ENCODE results near the gene ERG.
A peak's percentile ranks its signal among the peaks of the same experiment; 100 is the strongest.

Gene ERG

GRCh38 chr21:38367646-38368045 is 130.6 kb downstream of the ERG start:
- H3K27me3 ChIP-seq (ENCODE audit: control insufficient read depth, insufficient read depth, low read length) = peaks cover 21% of the 10 kb centered on the region
- H3K4me1 ChIP-seq (ENCODE audit: control insufficient read depth, insufficient read depth, low read length) = no peaks in the 10 kb centered on the region
- H3K4me3 ChIP-seq (ENCODE audit: low read length) = no peak overlapping the region
- no peaks in the 10 kb centered on the region for H3K36me3 ChIP-seq (ENCODE audit: insufficient read depth, low read length)
- no peak overlapping the region for H3K4me2 ChIP-seq (ENCODE audit: low read length)
- H3K9ac ChIP-seq (ENCODE audit: low read depth, low read length) = no peak overlapping the region
- no peaks in the 10 kb centered on the region for H3K9me3 ChIP-seq (replicated peaks; ENCODE audit: low read length)

- Histone ChIP-seq H3K4me1 (ENCODE audit: control insufficient read depth, insufficient read depth, low read length) (no peaks in the 10 kb centered on the region), H3K9me3 (replicated peaks; ENCODE audit: low read length) (no peaks in the 10 kb centered on the region), H3K36me3 (ENCODE audit: insufficient read depth, low read length) (no peaks in the 10 kb centered on the region), H3K9ac (ENCODE audit: low read depth, low read length) (no peak overlapping the region), H3K4me2 (ENCODE audit: low read length) (no peak overlapping the region), H3K4me3 (ENCODE audit: low read length) (no peak overlapping the region), H3K27me3 (ENCODE audit: control insufficient read depth, insufficient read depth, low read length) (peaks cover 34% of the 10 kb centered on the region)
Measured at GRCh38 chr21:38365521-38365920, 132.8 kb downstream of the ERG start.

GRCh38 chr21:38363693-38364092 is 134.6 kb downstream of the ERG start:
- no peak overlapping the region for H3K4me3 ChIP-seq (ENCODE audit: low read length)
- no peaks in the 10 kb centered on the region for H3K36me3 ChIP-seq (ENCODE audit: insufficient read depth, low read length)
- no peak overlapping the region for H3K9ac ChIP-seq (ENCODE audit: low read depth, low read length)
- no peak overlapping the region for H3K4me2 ChIP-seq (ENCODE audit: low read length)
- no peaks in the 10 kb centered on the region for H3K4me1 ChIP-seq (ENCODE audit: control insufficient read depth, insufficient read depth, low read length)
- no peaks in the 10 kb centered on the region for H3K9me3 ChIP-seq (replicated peaks; ENCODE audit: low read length)
- peaks cover 41% of the 10 kb centered on the region for H3K27me3 ChIP-seq (ENCODE audit: control insufficient read depth, insufficient read depth, low read length)

- Histone ChIP-seq H3K4me1 (ENCODE audit: control insufficient read depth, insufficient read depth, low read length) (no peaks in the 10 kb centered on the region), H3K9me3 (replicated peaks; ENCODE audit: low read length) (no peaks in the 10 kb centered on the region), H3K4me2 (ENCODE audit: low read length) (no peak overlapping the region), H3K4me3 (ENCODE audit: low read length) (no peak overlapping the region), H3K9ac (ENCODE audit: low read depth, low read length) (no peak overlapping the region), H3K36me3 (ENCODE audit: insufficient read depth, low read length) (no peaks in the 10 kb centered on the region), H3K27me3 (ENCODE audit: control insufficient read depth, insufficient read depth, low read length) (peaks cover 34% of the 10 kb centered on the region)
Measured at GRCh38 chr21:38361324-38361723, 137.0 kb downstream of the ERG start.

GRCh38 chr21:38359835-38360234 is 138.4 kb downstream of the ERG start:
- no peak overlapping the region for H3K4me2 ChIP-seq (ENCODE audit: low read length)
- H3K4me3 ChIP-seq (ENCODE audit: low read length) = no peak overlapping the region
- peaks cover 6% of the 10 kb centered on the region for H3K4me1 ChIP-seq (ENCODE audit: control insufficient read depth, insufficient read depth, low read length)
- H3K27me3 ChIP-seq (ENCODE audit: control insufficient read depth, insufficient read depth, low read length) = peaks cover 28% of the 10 kb centered on the region
- H3K9ac ChIP-seq (ENCODE audit: low read depth, low read length) = no peak overlapping the region
- no peaks in the 10 kb centered on the region for H3K36me3 ChIP-seq (ENCODE audit: insufficient read depth, low read length)
- no peaks in the 10 kb centered on the region for H3K9me3 ChIP-seq (replicated peaks; ENCODE audit: low read length)

- Histone ChIP-seq H3K4me1 (ENCODE audit: control insufficient read depth, insufficient read depth, low read length) (peaks cover 10% of the 10 kb centered on the region), H3K4me2 (ENCODE audit: low read length) (no peak overlapping the region), H3K36me3 (ENCODE audit: insufficient read depth, low read length) (no peaks in the 10 kb centered on the region), H3K9me3 (replicated peaks; ENCODE audit: low read length) (no peaks in the 10 kb centered on the region), H3K4me3 (ENCODE audit: low read length) (no peak overlapping the region), H3K27me3 (ENCODE audit: control insufficient read depth, insufficient read depth, low read length) (peaks cover 28% of the 10 kb centered on the region), H3K9ac (ENCODE audit: low read depth, low read length) (no peak overlapping the region)
Measured at GRCh38 chr21:38359090-38359489, 139.2 kb downstream of the ERG start.

GRCh38 chr21:38358666-38359065 is 139.6 kb downstream of the ERG start:
- Histone ChIP-seq H3K4me2 (ENCODE audit: low read length) (no peak overlapping the region), H3K4me1 (ENCODE audit: control insufficient read depth, insufficient read depth, low read length) (peaks cover 13% of the 10 kb centered on the region), H3K9me3 (replicated peaks; ENCODE audit: low read length) (no peaks in the 10 kb centered on the region), H3K4me3 (ENCODE audit: low read length) (no peak overlapping the region), H3K27me3 (ENCODE audit: control insufficient read depth, insufficient read depth, low read length) (peaks cover 25% of the 10 kb centered on the region), H3K36me3 (ENCODE audit: insufficient read depth, low read length) (no peaks in the 10 kb centered on the region), H3K9ac (ENCODE audit: low read depth, low read length) (no peak overlapping the region)

GRCh38 chr21:38358098-38358497 is 140.2 kb downstream of the ERG start:
- Histone ChIP-seq H3K27me3 (ENCODE audit: control insufficient read depth, insufficient read depth, low read length) (peaks cover 20% of the 10 kb centered on the region), H3K36me3 (ENCODE audit: insufficient read depth, low read length) (no peaks in the 10 kb centered on the region), H3K4me3 (ENCODE audit: low read length) (no peak overlapping the region), H3K4me1 (ENCODE audit: control insufficient read depth, insufficient read depth, low read length) (peaks cover 18% of the 10 kb centered on the region), H3K9ac (ENCODE audit: low read depth, low read length) (no peak overlapping the region), H3K9me3 (replicated peaks; ENCODE audit: low read length) (no peaks in the 10 kb centered on the region), H3K4me2 (ENCODE audit: low read length) (no peak overlapping the region)

GRCh38 chr21:38356883-38357625 is 141.2 kb downstream of the ERG start:
- no peak overlapping the region for H3K4me3 ChIP-seq (ENCODE audit: low read length)

GRCh38 chr21:38355992-38356781 is 142.1 kb downstream of the ERG start:
- H3K4me1 ChIP-seq (ENCODE audit: control insufficient read depth, insufficient read depth, low read length) = peaks cover 35% of the 10 kb centered on the region
- peak overlapping the region; percentile 42 for H3K9ac ChIP-seq (ENCODE audit: low read depth, low read length)
- peaks cover 11% of the 10 kb centered on the region for H3K27me3 ChIP-seq (ENCODE audit: control insufficient read depth, insufficient read depth, low read length)
- no peaks in the 10 kb centered on the region for H3K36me3 ChIP-seq (ENCODE audit: insufficient read depth, low read length)
- H3K9me3 ChIP-seq (replicated peaks; ENCODE audit: low read length) = no peaks in the 10 kb centered on the region
- H3K4me2 ChIP-seq (ENCODE audit: low read length) = no peak overlapping the region
- H3K4me3 ChIP-seq (ENCODE audit: low read length) = no peak overlapping the region

More at GRCh38 chr21:38356883-38357625, 141.2 kb downstream of the ERG start:
- Histone ChIP-seq H3K36me3 (ENCODE audit: insufficient read depth, low read length) (no peaks in the 10 kb centered on the region), H3K9me3 (replicated peaks; ENCODE audit: low read length) (no peaks in the 10 kb centered on the region), H3K9ac (ENCODE audit: low read depth, low read length) (no peak overlapping the region), H3K4me2 (ENCODE audit: low read length) (no peak overlapping the region), H3K4me1 (ENCODE audit: control insufficient read depth, insufficient read depth, low read length) (peaks cover 28% of the 10 kb centered on the region), H3K27me3 (ENCODE audit: control insufficient read depth, insufficient read depth, low read length) (peaks cover 18% of the 10 kb centered on the region)

GRCh38 chr21:38355353-38355752 is 142.9 kb downstream of the ERG start:
- peaks cover 44% of the 10 kb centered on the region for H3K4me1 ChIP-seq (ENCODE audit: control insufficient read depth, insufficient read depth, low read length)
- peaks cover 6% of the 10 kb centered on the region for H3K27me3 ChIP-seq (ENCODE audit: control insufficient read depth, insufficient read depth, low read length)
- no peak overlapping the region for H3K4me3 ChIP-seq (ENCODE audit: low read length)
- H3K9ac ChIP-seq (ENCODE audit: low read depth, low read length) = peak overlapping the region; percentile 42
- H3K4me2 ChIP-seq (ENCODE audit: low read length) = no peak overlapping the region
- no peaks in the 10 kb centered on the region for H3K36me3 ChIP-seq (ENCODE audit: insufficient read depth, low read length)
- no peaks in the 10 kb centered on the region for H3K9me3 ChIP-seq (replicated peaks; ENCODE audit: low read length)
